ENCODE data around the gene KCNF1.
"Not testable (repeated sequence)": the region's sequence is repeated elsewhere in the genome, so short reads cannot be mapped to it uniquely, and the experiment has no call there.

The KCNF1 gene

GRCh38 chr2:10944799-10945198 is 33.1 kb downstream of the KCNF1 start:
- no peak for DNase-seq (ENCODE audit: low spot score)

GRCh38 chr2:10946394-10946793 is 34.7 kb downstream of the KCNF1 start:
- no peak for DNase-seq (ENCODE audit: low spot score)

GRCh38 chr2:10947005-10947440 is 35.3 kb downstream of the KCNF1 start:
- DNase-seq (ENCODE audit: low spot score): no peak

GRCh38 chr2:10947446-10948187 is 35.9 kb downstream of the KCNF1 start:
- no peak for DNase-seq (ENCODE audit: low spot score)

- DNase-seq (ENCODE audit: low spot score): no peak
These were observed 36.4 kb downstream of the KCNF1 start for GRCh38 chr2:10948188-10948564.

- DNase-seq (ENCODE audit: low spot score): no peak
These were observed 37.0 kb downstream of the KCNF1 start for GRCh38 chr2:10948606-10949230.

GRCh38 chr2:10949835-10950234 is 38.1 kb downstream of the KCNF1 start:
- DNase-seq (ENCODE audit: low spot score): no peak

GRCh38 chr2:10951558-10952414 is 40.1 kb downstream of the KCNF1 start:
- no peak for DNase-seq (ENCODE audit: low spot score)

- DNase-seq (ENCODE audit: low spot score): no peak
These were observed 42.7 kb downstream of the KCNF1 start for GRCh38 chr2:10954416-10954815.

- DNase-seq (ENCODE audit: low spot score): no peak
These were observed 43.4 kb downstream of the KCNF1 start for GRCh38 chr2:10954856-10955818.

GRCh38 chr2:10956006-10956790 is 44.5 kb downstream of the KCNF1 start:
- no peak for DNase-seq (ENCODE audit: low spot score)

GRCh38 chr2:10957391-10957790 is 45.7 kb downstream of the KCNF1 start:
- DNase-seq (ENCODE audit: low spot score): no peak

- not testable (repeated sequence) for DNase-seq (ENCODE audit: low spot score)
These were observed 46.7 kb downstream of the KCNF1 start for GRCh38 chr2:10958452-10958851.

GRCh38 chr2:10960606-10961489 is 49.1 kb downstream of the KCNF1 start:
- no peak for DNase-seq (ENCODE audit: low spot score)

GRCh38 chr2:10961490-10961875 is 49.7 kb downstream of the KCNF1 start:
- no peak for DNase-seq (ENCODE audit: low spot score)

GRCh38 chr2:10962004-10962403 is 50.3 kb downstream of the KCNF1 start:
- DNase-seq (ENCODE audit: low spot score): no peak

- peak; percentile 31 for DNase-seq (ENCODE audit: low spot score)
These were observed 51.4 kb downstream of the KCNF1 start for GRCh38 chr2:10963155-10963554.
